HL-60/S4 treated with phorbol 12-myristate 13-acetate at 8.2 ng/mL for 4 days and 3 days (cell line): ENCODE results near the gene BRDT.

Experiments used
- in situ Hi-C: fragments of 300-500 bp; cut with MboI; formaldehyde crosslinking; loops from 2 replicates; pipeline ENCODE4 v1.15.0; 2022; ENCODE audit warnings: low sequenced_read_pairs

Gene BRDT

DNA sequence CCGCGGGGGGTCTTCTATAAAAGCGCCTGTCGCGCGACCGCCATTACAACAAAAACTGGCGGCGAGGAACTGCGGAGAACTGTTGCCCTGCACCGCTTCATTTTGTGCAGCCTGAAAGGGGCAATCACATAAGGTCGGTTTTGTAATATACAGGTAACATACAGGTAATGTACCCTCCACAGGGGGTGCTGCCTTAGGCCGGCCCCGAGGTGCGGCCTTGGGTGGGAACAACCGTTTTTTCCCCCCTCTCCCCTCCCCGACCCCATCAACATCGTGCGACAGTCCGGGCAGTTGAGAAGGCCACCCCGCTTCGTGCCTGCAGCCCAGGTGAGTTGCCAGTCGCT, at the start of gene BRDT:
BRDT (plus strand) TSS at position 46 of the 344 bp plus-strand sequence. CDS start 13,354 bp downstream, outside the sequence.
- in situ Hi-C loops = no loop called here

- in situ Hi-C loops = no loop called here
Observed at GRCh38 chr1:91900562-91900961, 48.6 kb upstream of the BRDT start.

DNA sequence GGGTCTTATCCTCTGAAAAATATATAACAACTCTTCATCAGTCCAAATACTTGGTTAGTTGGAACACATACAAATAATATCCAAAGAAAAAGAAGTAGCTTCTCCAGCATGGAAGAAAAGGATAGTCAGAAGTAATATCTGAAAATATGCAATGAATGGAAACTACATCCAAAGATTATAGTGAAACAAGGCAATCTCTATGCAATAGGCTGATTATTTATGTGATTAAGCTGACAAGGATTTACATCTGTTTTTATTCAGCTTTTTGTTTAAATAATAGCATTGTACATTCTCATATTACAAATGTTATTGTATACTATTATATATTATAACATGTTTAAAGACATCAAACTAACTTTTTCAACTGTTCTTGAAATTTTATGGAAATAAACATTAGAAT, 48.0 kb upstream of the BRDT start:
- in situ Hi-C loops = no loop called here

DNA sequence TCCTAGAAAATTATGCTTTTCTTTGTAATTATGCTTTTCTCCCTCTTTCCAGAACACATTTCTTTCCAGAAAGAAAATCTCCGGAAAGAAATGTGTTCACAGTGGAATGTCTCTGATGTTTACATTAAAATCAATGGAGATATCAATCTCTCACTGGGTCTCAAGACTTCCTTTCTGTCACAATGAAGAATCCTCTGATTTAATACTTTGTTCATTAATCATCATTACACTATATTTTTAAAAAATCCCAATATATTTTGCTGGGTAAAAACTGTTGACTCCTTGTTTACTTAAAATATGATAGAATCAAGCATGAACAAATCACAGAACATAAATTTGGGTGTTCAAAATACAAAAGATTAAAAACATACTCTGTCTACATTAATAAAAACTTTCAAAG, 36.9 kb upstream of the BRDT start:
- in situ Hi-C loops = no loop called here

GRCh38 chr1:91913018-91913417, 36.2 kb upstream of the BRDT start:
- in situ Hi-C loops = no loop called here

DNA sequence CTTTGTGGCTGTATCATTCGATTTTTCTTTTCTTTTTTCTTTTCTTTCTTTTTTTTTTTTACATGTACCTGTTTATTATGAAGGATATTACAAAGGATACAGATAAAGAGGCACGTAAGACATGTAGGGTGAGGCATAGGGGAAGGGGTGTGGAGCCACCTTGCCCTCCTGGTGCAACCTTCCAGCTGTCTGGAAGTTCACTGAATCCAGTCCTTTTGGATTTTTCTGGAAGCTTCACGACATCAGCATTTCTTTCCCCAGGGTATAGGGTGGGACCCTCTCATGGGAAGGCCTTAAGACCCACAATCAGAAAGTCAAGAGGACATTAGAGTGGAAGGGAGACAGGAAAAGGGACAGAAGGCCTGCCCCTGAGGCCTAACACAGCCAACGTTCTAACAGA, 33.2 kb upstream of the BRDT start:
- in situ Hi-C loops = no loop called here

DNA sequence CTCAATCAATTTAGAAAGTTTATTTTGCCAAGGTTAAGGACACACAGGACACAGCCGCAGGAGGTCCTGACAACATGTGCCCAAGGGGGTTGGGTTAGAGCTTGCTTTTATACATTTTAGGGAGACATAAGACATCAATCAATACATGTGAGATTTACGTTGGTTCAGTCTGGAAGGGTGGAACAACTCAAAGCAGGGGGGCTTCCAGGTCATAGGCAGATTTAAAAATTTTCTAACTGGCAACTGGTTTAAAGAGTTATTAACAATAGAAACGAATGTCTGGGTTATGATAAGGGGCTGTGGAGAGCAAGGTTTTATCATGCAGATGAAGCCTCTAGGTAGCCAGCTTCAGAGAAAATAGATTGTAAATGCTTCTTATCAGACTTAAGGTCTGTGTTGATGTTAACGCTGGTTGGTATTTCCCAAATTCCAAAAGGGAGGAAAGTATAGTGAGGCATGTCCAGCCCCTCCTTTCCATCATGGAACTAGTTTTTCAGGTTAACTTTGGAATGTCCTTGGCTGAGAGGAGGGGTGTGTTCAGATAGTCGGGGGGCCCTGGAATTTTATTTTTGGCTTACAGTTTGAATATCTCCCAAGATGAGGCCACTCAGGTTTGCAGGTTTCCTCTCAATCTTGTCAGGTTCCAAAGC, 32.3 kb upstream of the BRDT start:
- in situ Hi-C loops = no loop called here

DNA sequence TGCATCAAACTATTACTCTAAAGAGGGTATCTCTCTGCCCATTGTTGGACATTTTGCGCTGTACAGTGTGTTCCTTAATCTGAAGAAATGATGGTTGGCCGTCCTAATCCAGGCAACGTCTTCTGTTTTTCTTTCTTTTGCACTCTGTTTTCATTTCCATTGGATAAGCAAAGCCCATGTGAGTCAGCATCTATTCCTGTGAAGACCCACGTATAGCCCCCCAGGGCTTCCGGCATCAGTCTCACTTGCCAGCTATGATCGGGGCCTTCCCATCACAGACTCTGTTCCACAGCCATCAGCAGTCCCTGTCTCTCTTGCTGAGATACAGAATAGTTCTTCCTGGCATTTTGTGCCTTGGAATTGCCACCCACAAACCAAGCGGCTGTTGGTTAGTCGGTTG, 29.2 kb upstream of the BRDT start:
- in situ Hi-C loops = loop anchor here (10.0 kb wide), 1 partner anchor 635 kb away; no protein-coding TSS in a partner anchor

DNA sequence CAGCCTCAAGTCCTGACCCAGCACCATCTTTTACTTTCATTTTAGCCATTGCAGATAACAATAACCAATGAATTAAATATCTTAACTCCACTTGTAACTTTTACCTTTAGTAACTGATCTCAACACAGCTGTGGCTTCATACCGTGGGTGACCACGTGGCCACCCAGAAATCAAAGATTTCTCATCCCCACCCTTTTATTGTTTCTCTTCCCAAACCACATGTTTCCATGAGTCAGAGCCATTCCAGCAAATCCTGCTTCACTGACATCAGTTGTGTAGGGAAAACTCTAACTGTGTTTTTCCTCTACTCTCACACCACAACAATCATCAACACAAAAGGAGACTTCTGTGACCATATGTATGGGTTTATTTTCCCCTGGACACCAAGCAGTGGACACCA, 25.1 kb upstream of the BRDT start:
- in situ Hi-C loops = loop anchor here (10.0 kb wide), 1 partner anchor 639 kb away; no protein-coding TSS in a partner anchor

DNA sequence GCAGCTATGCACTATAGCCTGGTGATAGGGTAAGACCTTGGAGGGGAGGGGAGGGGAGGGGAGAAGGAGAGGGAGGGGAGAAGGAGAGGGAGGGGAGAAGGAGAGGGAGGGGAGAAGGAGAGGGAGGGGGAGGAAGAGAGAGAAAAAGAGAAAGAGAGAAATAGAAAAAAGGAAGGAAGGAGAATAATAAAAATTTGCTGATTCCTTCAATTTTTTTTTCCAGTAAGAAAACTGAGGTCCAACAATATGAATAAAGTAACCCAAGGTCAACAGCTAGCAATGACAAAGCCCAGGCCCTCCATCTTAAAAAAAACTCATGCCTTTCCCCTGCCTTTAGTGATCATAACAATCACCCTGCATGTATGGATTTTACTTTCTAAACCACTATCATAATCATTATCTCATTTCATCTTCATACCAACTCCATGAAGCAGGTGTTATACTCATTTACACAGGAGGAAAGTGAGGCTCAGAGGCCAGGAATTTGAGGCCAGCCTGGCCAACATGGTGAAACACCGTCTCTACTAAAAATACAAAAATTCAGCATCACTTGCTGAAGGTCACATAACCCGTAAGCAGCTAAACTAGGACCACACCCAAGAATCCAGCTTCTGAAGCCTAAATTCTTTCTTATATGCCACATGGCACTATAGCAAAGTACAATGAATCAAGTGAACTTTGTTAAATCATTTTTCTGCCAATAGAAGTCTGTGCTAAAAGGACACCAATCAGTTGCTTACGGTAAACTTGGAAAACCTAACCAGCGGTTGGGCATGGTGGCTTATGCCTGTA, 23.4 kb upstream of the BRDT start:
- in situ Hi-C loops = loop anchor here (10.0 kb wide), 1 partner anchor 641 kb away; no protein-coding TSS in a partner anchor

DNA sequence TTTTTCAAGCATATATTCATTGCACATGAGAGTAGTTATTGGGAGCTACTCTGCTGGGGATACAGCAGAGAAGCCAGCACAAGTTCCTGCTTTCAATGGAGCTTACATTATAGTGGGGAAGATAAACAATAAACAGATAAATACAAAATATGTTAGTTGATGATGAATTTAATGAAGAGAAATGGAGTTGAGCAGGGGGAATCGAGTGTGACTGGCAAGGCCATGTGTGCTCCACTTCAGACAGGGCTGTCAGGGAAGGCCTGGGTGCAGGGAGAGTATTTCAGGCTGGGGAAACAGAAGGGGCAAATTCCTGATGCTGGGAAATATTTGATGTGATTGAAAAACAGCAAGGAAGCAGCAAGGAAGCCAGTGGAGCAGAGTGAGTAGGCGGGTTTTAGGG, 21.2 kb upstream of the BRDT start:
- in situ Hi-C loops = loop anchor here (10.0 kb wide), 1 partner anchor 643 kb away; no protein-coding TSS in a partner anchor

GRCh38 chr1:91929250-91929649, 20.0 kb upstream of the BRDT start:
- in situ Hi-C loops = loop anchor here (10.0 kb wide), 1 partner anchor 644 kb away; no protein-coding TSS in a partner anchor

DNA sequence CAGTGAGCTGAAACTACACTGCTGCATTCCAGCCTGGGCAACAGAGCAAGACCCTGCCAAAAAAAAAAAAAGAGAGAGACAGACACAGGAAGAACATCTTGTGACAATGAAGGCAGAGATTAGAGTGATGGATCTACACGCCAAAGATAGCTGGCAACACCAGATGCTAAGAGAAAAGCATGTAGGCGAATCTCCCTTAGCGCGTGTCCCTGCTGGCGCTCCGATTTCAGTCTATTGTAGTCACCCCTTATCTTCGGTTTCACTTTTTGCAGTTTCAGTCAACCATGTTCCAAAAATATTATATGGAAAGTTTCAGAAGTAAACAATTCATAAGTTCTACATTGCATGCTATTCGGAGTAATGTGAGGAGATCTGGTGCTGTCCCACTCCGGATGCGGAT, 11.6 kb upstream of the BRDT start:
- in situ Hi-C loops = no loop called here

DNA sequence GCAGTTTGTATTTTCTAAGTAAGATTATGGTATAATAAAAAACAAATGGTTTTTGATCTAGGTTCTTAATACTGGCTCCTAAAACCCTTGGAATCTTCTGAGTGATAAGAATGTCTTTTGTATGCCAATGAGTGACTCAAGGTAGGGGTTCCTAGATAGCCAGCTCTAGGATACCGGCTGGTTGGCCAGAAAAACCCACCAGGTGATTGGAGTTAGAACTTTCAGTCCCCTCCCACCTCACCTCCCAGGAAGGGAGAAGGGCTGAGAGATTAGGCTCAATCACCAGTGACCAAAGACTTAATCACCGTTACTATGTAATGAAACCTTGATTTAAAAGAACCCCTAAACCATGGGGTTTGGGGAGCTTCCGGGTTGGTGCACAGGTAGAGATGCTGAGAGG, 8.7 kb upstream of the BRDT start:
- in situ Hi-C loops = no loop called here

GRCh38 chr1:91944087-91944486, 5.1 kb upstream of the BRDT start:
- in situ Hi-C loops = no loop called here

- in situ Hi-C loops = no loop called here
Observed at GRCh38 chr1:91948097-91948496, 1.1 kb upstream of the BRDT start.

- in situ Hi-C loops = no loop called here
Observed at GRCh38 chr1:91948501-91949355, 473 bp upstream of the BRDT start.

DNA sequence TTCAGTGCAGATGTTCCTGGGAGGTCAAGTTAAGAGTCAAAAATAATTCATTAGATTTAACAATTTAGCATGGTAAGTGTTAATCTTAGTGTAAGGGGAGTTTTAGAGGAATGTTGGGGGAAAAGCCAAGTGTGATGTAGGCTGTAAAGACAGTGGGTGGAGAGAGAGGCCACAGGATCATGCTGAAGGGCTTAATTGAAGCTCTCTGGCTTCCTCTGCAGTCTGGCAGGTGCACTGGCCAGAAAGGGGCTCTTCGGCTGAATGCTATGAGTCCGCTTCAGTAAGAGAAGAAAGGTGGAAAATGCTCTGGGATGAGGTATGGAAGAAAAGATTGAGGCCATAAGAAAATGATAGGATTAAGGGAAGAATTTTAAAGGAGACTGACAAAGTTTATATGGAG, 3.0 kb downstream of the BRDT start:
- in situ Hi-C loops = no loop called here

DNA sequence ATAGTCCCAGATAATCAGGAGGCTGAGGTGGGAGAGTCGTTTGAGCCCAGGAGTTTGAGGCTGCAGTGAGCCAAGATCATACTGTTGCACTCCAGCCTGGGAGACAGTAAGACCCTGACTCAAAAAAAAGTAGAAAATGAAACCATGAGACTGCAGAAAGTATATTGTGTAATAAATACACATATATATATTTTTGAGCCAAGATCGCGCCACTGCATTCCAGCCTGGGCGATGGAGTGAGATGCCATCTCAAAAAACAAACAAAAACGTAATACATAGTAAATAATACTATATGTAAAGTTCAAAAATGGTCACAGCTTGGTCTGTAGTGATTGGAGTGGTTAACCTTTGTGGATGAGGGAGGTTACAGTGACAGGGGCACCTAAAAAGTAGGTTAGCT, 9.7 kb downstream of the BRDT start:
- in situ Hi-C loops = no loop called here

- in situ Hi-C loops = no loop called here
Observed at GRCh38 chr1:91968334-91968733, 19.1 kb downstream of the BRDT start.

GRCh38 chr1:91979383-91979782, 30.2 kb downstream of the BRDT start:
- in situ Hi-C loops = loop anchor here (25.0 kb wide), 1 partner anchor 683 kb away; no protein-coding TSS in a partner anchor
